GM21528 (cell line): Measurements from ENCODE around the gene SMARCB1.

Source experiments
- ATAC-seq: cut with Tn5 transposase; IDR thresholded peaks from one replicate; pipeline ENCODE4 v1.9.1; 2021; ENCODE audit warnings: mild to moderate bottlenecking, moderate library complexity; ENCODE audit not compliant: unreplicated experiment, low FRiP score

SMARCB1 gene

GRCh38 chr22:23779731-23780130 lies 7.0 kb upstream of the SMARCB1 start:
- no peak for ATAC-seq

DNA sequence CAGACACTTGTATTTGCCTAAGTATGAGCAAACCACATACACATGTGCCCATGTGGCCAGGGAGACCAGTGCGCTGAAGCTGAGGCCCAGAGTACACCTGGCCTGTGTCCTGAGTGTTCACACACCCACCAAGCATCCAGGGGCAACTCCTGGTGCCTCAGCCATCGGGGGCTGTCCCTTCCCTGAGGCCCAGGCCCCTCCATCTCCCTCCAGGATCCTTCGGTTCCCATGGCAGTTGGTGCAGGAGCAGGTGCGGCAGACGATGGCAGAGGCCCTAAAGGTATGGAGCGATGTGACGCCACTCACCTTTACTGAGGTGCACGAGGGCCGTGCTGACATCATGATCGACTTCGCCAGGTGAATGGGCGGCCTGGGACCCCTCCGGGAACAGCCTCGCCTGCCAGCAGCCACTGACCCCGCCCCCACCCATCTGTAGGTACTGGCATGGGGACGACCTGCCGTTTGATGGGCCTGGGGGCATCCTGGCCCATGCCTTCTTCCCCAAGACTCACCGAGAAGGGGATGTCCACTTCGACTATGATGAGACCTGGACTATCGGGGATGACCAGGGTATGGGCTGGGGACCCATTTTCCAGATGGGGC lies 6.5 kb upstream of the SMARCB1 start:
- ATAC-seq, result no peak

- no peak for ATAC-seq
Observed at GRCh38 chr22:23781065-23781464, 5.7 kb upstream of the SMARCB1 start.

GRCh38 chr22:23781511-23782183 lies 5.1 kb upstream of the SMARCB1 start:
- ATAC-seq, result no peak

- ATAC-seq, result no peak
Observed at GRCh38 chr22:23782252-23782651, 4.5 kb upstream of the SMARCB1 start.

- no peak for ATAC-seq
Observed at GRCh38 chr22:23782703-23783102, 4.1 kb upstream of the SMARCB1 start.

- ATAC-seq, result no peak
Observed at GRCh38 chr22:23783265-23784150, 3.3 kb upstream of the SMARCB1 start.

DNA sequence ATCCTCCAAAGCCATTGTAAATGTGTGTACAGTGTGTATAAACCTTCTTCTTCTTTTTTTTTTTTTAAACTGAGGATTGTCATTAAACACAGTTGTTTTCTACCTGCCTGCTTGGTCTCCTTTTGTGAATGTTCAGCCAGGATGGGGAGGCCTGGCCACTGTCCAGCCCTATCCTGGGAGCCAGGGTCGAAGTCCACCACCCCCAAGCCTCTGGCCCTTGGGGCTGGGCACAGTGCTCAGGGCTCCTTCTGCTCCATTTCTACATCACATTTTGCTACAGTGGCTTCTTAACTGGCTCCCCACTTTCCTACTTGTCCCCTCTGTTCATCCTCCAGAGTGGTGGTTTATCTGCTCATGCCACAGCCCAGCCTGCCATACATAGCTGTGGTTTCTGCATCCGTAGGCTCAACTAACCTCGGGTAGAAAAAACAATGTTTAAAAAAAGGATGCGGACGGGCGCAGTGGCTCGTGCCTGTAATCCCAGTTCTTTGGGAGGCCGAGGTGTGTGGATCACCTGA lies 2.5 kb upstream of the SMARCB1 start:
- no peak for ATAC-seq

GRCh38 chr22:23786261-23786710 lies 480 bp upstream of the SMARCB1 start:
- no peak for ATAC-seq

DNA sequence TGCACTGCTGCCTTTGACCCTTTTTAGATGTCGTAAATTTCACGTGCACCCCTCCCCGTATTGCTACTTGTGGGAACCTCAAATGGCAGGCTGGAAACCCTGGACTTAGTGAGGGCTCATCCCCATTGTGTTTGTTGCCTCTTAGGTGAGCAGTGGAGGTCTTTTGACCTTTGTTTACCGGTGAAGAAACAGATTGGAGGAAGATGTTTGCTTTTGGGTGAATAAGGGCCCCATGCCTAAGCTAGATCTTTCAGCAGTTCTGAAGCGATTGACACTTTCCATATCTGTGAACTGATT lies 782 bp downstream of the SMARCB1 start:
- peak; percentile 18 for ATAC-seq

DNA sequence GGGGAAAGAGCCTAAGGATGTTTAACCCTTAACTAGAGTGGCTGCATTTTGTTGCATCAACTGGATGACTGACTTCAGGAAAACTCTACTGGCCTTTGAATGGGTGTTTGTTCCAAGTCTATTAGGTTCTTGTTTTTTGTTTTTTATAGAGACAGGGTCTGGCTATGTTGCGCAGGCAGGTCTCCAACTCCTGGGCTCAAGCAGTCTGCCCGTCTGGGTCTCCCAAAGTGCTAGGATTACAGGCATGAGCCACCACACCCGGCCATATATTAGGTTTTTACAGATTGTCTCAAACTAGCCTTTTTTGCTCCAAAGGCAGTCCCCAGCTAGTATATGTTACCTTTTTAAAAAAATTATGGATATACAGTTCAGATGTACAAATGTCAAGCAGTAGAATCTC lies 1.1 kb downstream of the SMARCB1 start:
- ATAC-seq, result no peak

DNA sequence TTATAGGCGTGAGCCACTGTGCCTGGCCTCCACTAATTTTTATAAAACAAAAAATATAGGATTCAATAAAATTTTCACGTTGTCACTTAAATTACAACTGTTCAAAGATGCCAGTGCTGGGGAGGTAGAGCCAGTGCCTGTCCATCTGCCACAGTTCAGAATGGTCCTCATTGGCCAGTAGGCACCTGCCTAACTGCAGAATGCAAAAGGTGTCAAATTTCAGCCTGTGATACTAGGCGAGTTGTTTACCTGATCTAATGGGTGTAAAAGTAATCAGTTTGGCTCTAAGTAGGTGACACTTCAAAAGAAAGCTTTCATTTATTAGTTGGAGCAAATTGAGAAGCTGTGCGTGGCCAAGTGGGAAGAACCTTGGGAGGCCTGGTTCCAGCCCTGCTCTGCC lies 2.4 kb downstream of the SMARCB1 start:
- ATAC-seq, result no peak

DNA sequence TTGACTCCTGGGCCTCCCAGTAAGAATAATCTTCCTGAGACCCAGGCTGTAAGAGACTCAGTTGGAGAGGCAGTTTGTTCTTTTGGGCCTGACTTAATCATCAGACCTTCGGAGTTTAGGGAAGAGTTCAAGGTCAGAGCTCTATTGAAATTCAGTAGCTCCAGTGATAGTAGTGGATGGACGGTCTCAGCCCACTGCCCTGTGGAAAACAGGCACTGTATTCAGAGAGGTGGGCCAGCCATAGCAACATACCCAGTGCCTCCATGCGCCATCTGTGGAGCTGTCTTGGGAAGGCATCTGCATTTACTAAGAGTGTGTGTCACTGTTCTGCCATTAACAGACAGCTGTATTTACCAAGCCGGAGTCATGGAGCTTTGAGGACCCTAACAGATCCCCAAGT lies 2.9 kb downstream of the SMARCB1 start:
- ATAC-seq, result no peak

DNA sequence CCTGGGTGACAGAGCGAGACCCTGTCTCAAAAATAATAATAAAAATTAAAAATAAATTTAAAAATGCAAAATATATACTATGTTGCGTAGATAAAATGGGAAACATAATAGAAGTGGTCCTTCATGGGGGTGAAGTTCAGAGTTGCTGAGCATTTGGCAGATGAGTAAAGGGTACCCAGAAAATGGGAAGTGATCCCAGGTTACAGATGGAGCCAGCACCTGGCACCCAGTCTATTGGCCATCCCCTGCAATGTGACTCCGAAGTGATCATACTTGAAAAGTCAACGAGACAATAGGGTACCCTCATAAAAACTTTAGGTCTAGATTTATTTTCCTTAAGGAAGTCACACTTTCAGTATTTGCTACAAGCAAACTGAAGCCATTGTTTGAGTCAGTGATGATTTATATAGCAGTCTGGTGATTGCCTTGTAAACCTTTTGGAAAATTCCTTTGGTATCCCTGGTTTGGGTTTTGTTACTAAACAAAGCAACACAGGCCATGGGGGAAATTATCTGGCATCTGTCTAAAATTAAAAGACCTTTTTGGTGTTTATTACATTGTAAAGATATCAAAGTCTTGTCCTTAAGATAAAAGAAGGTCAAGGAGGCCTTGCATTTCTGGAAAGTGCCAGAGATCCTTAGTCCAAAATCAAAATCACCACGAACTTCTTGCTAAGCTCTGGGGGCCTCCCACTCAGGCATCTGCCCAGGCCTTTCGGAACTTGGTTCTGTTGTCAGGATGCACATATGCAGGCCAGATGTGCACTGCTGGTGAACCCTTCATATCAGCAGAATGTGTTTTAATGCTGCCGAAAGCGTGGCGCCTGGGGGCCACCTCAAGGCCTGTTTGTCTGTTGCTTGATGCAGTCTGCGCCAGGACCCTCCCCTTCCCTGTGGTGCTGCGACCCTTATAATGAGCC lies 4.3 kb downstream of the SMARCB1 start:
- no peak for ATAC-seq

DNA sequence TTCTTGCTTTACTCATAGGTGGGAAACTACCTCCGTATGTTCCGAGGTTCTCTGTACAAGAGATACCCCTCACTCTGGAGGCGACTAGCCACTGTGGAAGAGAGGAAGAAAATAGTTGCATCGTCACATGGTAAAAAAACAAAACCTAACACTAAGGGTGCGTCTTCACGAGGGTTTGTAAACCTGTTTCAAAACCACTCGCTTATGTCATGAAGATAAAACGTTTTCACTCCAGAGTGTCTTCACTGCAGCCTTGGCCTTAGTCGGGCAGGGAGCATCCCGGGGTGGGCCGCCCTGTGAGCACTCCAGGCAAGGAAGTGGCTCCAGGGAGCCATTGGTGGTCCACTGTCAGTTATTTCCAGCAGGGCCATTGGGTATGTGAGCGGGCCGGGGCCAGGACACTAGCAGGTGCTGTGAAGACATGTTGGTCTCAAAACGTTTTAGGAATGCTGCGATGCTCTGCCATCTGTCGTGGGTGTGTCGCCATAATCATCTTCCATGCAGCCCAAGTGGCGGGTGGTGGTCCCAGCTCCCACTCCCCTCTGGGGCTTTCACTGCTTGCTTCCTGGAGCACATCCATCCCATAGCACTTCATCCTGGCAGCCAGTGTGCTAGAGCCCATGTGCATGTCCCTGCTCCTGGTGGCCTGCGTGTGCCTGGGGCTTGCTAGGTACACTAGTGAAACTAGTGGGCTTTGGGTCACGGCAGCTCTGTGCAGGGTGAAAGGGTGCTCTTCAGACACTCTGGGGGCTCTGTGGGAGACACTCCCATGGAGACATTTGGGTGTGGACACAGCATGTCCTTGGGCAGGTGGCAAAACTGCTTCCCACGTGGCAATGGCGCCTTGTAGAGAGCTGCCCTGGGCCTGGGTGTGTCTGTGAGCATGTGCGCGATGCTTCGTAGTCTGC lies 5.2 kb downstream of the SMARCB1 start:
- no peak for ATAC-seq

DNA sequence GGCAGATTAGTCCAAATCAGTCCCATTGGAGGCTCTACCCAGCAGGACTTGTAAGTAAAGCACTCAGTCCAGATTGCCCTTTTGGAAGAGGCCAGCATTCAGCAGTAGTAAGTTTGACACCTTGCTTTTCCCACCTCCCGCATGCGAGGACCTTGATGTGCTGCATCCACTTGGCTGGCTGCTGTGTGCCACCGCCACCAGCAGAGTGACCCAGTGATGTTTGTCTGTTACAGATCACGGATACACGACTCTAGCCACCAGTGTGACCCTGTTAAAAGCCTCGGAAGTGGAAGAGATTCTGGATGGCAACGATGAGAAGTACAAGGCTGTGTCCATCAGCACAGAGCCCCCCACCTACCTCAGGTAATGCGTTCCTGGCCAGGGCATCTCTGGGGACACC lies 6.6 kb downstream of the SMARCB1 start:
- no peak for ATAC-seq

DNA sequence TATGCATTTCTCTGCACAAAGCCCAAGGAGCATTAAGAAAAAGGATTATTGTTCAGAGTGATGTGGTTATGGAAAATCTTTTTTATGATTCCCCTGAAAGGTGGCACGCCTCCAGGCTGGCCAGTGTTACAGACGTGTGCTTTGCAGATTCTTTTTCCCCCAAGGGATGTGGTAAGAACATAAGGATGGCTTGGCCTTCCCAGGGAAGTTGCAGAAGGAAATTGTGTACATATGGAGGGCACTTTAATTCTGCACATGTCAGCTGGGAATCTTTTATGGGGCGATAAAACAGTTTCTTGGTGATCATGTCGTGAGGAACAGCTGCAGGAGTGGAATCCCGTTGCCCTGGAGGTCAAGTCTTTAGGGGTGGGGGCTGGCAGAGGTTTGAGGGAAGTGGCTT lies 9.7 kb downstream of the SMARCB1 start:
- ATAC-seq, result no peak

DNA sequence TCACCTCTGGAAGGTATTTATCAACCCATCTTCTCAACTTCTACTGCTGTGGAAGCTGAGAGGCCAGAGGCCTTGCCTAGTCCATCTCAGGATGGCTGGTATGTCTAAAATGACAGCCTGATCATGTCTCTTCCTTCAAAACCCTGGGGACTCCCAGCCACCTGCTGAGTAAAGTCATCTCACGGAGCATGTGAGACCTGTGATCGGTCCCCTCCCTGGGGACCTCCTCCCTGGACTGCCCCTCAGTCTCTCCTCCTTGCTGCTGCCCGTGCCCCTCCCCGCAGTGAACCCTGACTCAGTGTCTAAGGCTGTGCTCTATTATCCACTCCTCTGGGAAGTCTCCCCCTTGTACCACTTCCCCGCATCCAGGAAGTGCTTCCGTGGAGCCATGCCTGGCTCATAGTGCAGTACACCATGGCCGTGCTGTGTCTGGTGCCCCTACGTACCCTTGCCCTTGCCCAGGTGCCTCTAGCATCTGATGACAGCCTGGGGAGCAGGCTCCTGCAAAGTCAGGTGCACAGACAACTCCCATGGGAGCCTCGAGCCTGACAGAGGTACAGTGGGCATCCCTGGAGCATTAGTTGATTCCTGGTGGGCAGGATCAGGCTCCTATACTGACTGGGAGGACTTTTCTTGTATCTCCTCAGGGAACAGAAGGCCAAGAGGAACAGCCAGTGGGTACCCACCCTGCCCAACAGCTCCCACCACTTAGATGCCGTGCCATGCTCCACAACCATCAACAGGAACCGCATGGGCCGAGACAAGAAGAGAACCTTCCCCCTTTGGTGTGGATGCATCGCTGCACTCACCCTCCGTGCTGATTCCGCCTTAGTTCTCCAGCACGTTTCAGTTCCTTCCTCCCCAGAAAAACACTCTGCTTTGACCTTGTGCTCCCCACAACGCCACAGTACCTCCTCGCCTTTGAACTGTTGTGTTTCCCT lies 13.8 kb downstream of the SMARCB1 start:
- no peak for ATAC-seq
